ENCODE measurements around the gene CDC20B.

CDC20B gene

GRCh38 chr5:55071413-55071812 is 101.6 kb downstream of the CDC20B start:
- no peak for TF ChIP-seq CTCF (IDR thresholded peaks at IDR 0.05; ENCODE audit: low read depth, low read length)
- no peak overlapping the region for H3K4me3 ChIP-seq (ENCODE audit: low read depth, low read length)

GRCh38 chr5:55070968-55071367 is 102.0 kb downstream of the CDC20B start:
- no peak overlapping the region for H3K4me3 ChIP-seq (ENCODE audit: low read depth, low read length)
- no peak for TF ChIP-seq CTCF (IDR thresholded peaks at IDR 0.05; ENCODE audit: low read depth, low read length)

- H3K4me3 ChIP-seq (ENCODE audit: low read depth, low read length), result no peak overlapping the region
- no peak for TF ChIP-seq CTCF (IDR thresholded peaks at IDR 0.05; ENCODE audit: low read depth, low read length)
Measured at GRCh38 chr5:55066277-55066676, 106.7 kb downstream of the CDC20B start.

- H3K4me3 ChIP-seq (ENCODE audit: low read depth, low read length), result no peak overlapping the region
- TF ChIP-seq CTCF (IDR thresholded peaks at IDR 0.05; ENCODE audit: low read depth, low read length), result no peak
Measured at GRCh38 chr5:55064523-55064922, 108.5 kb downstream of the CDC20B start.

- no peak overlapping the region for H3K4me3 ChIP-seq (ENCODE audit: low read depth, low read length)
- no peak for TF ChIP-seq CTCF (IDR thresholded peaks at IDR 0.05; ENCODE audit: low read depth, low read length)
Measured at GRCh38 chr5:55063899-55064298, 109.1 kb downstream of the CDC20B start.

GRCh38 chr5:55063220-55063863 is 109.6 kb downstream of the CDC20B start:
- H3K4me3 ChIP-seq (ENCODE audit: low read depth, low read length), result no peak overlapping the region
- TF ChIP-seq CTCF (IDR thresholded peaks at IDR 0.05; ENCODE audit: low read depth, low read length), result no peak

All from WI38 (cell line).